ENCODE results near the gene CDADC1. TPM values are rescaled to one million over a fixed set of nuclear protein-coding genes. Genes with fewer than 3 reads are reported as not detected.

The CDADC1 gene
- total and polyA plus RNA-seq, 2 experiments from 2014 or later = 1.3 to 9.3 TPM

DNA sequence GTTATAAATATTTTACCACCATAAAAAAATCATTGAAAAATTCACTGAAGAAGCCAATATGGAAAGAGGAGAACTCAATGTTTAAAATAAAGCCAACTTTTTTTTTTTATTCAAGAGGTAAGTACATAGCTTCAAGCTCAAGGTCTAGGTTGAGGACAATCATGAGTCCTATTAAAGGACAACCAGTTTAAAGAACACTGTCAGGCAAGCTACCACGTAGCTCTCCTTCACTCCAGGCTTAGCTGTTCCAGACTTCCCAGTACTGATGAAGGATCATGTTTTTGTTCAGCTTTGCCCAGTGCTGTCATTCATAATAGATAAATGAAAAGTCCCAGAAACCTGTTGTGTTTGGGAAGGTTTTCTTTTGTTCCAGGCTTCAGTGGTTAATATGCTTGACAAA is 37.6 kb upstream of the CDADC1 start (continued):
- TF ChIP-seq, protein P1, sequence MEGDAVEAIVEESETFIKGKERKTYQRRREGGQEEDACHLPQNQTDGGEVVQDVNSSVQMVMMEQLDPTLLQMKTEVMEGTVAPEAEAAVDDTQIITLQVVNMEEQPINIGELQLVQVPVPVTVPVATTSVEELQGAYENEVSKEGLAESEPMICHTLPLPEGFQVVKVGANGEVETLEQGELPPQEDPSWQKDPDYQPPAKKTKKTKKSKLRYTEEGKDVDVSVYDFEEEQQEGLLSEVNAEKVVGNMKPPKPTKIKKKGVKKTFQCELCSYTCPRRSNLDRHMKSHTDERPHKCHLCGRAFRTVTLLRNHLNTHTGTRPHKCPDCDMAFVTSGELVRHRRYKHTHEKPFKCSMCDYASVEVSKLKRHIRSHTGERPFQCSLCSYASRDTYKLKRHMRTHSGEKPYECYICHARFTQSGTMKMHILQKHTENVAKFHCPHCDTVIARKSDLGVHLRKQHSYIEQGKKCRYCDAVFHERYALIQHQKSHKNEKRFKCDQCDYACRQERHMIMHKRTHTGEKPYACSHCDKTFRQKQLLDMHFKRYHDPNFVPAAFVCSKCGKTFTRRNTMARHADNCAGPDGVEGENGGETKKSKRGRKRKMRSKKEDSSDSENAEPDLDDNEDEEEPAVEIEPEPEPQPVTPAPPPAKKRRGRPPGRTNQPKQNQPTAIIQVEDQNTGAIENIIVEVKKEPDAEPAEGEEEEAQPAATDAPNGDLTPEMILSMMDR (conservative IDR thresholded peaks at IDR 0.05; ENCODE audit: low read depth in 2 of 2) = no peak

DNA sequence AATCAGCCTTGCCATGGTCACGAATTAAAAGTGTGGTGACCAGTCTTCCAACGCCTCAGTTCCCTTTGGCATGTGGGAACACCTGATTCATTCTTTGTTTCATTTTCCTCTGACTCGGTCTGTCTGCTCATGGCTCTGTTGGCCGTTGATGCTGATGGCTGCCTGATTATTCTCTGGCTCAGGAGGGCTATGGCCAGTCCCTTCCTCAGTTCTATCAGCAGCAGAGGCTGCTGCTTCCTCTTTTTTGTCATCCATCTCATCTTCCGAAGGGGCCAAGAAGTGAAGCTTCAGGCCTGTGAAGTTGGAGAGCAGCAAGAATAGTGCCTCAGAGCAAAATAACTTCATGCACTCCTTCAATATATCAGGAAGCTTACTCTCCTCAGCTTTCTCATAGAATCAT is 37.1 kb upstream of the CDADC1 start:
- no peak for DNase-seq (ENCODE audit: low spot score)
- H3K9me2 ChIP-seq (ENCODE audit: insufficient read depth) = 0 out of 2 replicates have a peak, but pooled peaks cover 2% of the 10 kb centered on the region
- H3K79me2 ChIP-seq (replicated peaks; ENCODE audit: insufficient read depth) = no peaks in the 10 kb centered on the region
- H3K27ac ChIP-seq (ENCODE audit: low read depth) = no peak overlapping the region
- no peak overlapping the region for H3K4me3 ChIP-seq
- H3K36me3 ChIP-seq (ENCODE audit: insufficient read depth) = peaks cover 15% of the 10 kb centered on the region; the same call in 1 of the 2 replicates
- Mint-ChIP-seq H3K36me3 (ENCODE audit: low read depth) (peaks cover 18% of the 10 kb centered on the region; the same call in 1 of the 3 replicates), H3K9me3 (no peaks in the 10 kb centered on the region), H3K27ac (no peak overlapping the region), H3K27me3 (ENCODE audit: insufficient read depth, low read depth, poor library complexity) (peaks cover 6% of the 10 kb centered on the region), H3K4me1 (peaks cover 15% of the 10 kb centered on the region), H3K4me3 (no peak overlapping the region)
- no peaks in the 10 kb centered on the region for H4K20me1 ChIP-seq (replicated peaks; ENCODE audit: insufficient read depth)
- no peak for ATAC-seq
- peaks cover 15% of the 10 kb centered on the region for H3K4me1 ChIP-seq (ENCODE audit: insufficient read depth)
- H3F3A ChIP-seq (replicated peaks; ENCODE audit: low read depth) = no peaks in the 10 kb centered on the region
- TF ChIP-seq, protein P2, sequence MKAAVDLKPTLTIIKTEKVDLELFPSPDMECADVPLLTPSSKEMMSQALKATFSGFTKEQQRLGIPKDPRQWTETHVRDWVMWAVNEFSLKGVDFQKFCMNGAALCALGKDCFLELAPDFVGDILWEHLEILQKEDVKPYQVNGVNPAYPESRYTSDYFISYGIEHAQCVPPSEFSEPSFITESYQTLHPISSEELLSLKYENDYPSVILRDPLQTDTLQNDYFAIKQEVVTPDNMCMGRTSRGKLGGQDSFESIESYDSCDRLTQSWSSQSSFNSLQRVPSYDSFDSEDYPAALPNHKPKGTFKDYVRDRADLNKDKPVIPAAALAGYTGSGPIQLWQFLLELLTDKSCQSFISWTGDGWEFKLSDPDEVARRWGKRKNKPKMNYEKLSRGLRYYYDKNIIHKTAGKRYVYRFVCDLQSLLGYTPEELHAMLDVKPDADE (IDR thresholded peaks at IDR 0.05) = no peak
- TF ChIP-seq ZNF114 (CRISPR knock-in tag; IDR thresholded peaks at IDR 0.05) (no peak), STAT1 (IDR thresholded peaks at IDR 0.05; ENCODE audit: unreplicated experiment) (no peak), EZH2 (IDR thresholded peaks at IDR 0.05; ENCODE audit: low read depth, unreplicated experiment) (no peak), NANOG (IDR thresholded peaks at IDR 0.05; ENCODE audit: borderline replicate concordance) (no peak)
- no peak overlapping the region for H2AFZ ChIP-seq
- H3K4me2 ChIP-seq = no peak overlapping the region
- no peaks in the 10 kb centered on the region for H3K27me3 ChIP-seq (ENCODE audit: insufficient read depth)

DNA sequence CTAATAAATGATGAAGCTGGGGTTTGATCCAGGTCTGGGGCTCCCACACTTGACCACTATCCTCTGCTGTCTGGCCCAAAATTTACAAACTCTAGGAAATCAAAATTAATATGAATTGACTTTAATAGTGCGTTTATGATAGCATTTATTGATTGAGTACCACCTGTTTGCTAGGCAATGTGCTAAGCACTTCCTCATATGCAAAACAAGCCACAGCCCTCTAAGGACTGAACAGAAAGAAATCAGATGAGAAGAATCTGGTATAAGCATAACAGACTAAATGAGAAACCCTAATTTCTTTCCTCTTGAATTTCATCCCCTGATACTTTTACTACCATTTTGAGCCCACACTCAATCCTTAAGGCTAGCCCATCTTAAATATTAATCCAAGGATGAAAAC is 34.2 kb upstream of the CDADC1 start:
- peaks cover 13% of the 10 kb centered on the region; the same call in 2 of the 3 replicates for H3K36me3 Mint-ChIP-seq (ENCODE audit: low read depth)
- H3K4me2 ChIP-seq = no peak overlapping the region
- H3F3A ChIP-seq (replicated peaks; ENCODE audit: low read depth) = peaks cover 2% of the 10 kb centered on the region; the same call in 1 of the 2 replicates
- H3K4me3 Mint-ChIP-seq = no peak overlapping the region; the same call in 2 of the 3 replicates
- no peak for ATAC-seq
- 0 out of 2 replicates have a peak, but pooled peaks cover 2% of the 10 kb centered on the region for H3K9me2 ChIP-seq (ENCODE audit: insufficient read depth)
- H3K27me3 Mint-ChIP-seq (ENCODE audit: insufficient read depth, low read depth, poor library complexity) = peaks cover 33% of the 10 kb centered on the region
- no peak overlapping the region for H3K27ac Mint-ChIP-seq
- DNase-seq (ENCODE audit: low spot score) = no peak
- no peaks in the 10 kb centered on the region for H4K20me1 ChIP-seq (replicated peaks; ENCODE audit: insufficient read depth)
- no peaks in the 10 kb centered on the region for H3K79me2 ChIP-seq (replicated peaks; ENCODE audit: insufficient read depth)
- H3K9me3 Mint-ChIP-seq = no peaks in the 10 kb centered on the region
- no peak overlapping the region for H2AFZ ChIP-seq
- H3K4me3 ChIP-seq = no peak overlapping the region
- H3K27me3 ChIP-seq (ENCODE audit: insufficient read depth) = peaks cover 28% of the 10 kb centered on the region
- H3K4me1 ChIP-seq (ENCODE audit: insufficient read depth) = peaks cover 15% of the 10 kb centered on the region
- H3K36me3 ChIP-seq (ENCODE audit: insufficient read depth) = peaks cover 2% of the 10 kb centered on the region; the same call in 1 of the 2 replicates
- H3K4me1 Mint-ChIP-seq = peaks cover 27% of the 10 kb centered on the region
- no peak overlapping the region for H3K27ac ChIP-seq (ENCODE audit: low read depth)
- TF ChIP-seq, protein P3, sequence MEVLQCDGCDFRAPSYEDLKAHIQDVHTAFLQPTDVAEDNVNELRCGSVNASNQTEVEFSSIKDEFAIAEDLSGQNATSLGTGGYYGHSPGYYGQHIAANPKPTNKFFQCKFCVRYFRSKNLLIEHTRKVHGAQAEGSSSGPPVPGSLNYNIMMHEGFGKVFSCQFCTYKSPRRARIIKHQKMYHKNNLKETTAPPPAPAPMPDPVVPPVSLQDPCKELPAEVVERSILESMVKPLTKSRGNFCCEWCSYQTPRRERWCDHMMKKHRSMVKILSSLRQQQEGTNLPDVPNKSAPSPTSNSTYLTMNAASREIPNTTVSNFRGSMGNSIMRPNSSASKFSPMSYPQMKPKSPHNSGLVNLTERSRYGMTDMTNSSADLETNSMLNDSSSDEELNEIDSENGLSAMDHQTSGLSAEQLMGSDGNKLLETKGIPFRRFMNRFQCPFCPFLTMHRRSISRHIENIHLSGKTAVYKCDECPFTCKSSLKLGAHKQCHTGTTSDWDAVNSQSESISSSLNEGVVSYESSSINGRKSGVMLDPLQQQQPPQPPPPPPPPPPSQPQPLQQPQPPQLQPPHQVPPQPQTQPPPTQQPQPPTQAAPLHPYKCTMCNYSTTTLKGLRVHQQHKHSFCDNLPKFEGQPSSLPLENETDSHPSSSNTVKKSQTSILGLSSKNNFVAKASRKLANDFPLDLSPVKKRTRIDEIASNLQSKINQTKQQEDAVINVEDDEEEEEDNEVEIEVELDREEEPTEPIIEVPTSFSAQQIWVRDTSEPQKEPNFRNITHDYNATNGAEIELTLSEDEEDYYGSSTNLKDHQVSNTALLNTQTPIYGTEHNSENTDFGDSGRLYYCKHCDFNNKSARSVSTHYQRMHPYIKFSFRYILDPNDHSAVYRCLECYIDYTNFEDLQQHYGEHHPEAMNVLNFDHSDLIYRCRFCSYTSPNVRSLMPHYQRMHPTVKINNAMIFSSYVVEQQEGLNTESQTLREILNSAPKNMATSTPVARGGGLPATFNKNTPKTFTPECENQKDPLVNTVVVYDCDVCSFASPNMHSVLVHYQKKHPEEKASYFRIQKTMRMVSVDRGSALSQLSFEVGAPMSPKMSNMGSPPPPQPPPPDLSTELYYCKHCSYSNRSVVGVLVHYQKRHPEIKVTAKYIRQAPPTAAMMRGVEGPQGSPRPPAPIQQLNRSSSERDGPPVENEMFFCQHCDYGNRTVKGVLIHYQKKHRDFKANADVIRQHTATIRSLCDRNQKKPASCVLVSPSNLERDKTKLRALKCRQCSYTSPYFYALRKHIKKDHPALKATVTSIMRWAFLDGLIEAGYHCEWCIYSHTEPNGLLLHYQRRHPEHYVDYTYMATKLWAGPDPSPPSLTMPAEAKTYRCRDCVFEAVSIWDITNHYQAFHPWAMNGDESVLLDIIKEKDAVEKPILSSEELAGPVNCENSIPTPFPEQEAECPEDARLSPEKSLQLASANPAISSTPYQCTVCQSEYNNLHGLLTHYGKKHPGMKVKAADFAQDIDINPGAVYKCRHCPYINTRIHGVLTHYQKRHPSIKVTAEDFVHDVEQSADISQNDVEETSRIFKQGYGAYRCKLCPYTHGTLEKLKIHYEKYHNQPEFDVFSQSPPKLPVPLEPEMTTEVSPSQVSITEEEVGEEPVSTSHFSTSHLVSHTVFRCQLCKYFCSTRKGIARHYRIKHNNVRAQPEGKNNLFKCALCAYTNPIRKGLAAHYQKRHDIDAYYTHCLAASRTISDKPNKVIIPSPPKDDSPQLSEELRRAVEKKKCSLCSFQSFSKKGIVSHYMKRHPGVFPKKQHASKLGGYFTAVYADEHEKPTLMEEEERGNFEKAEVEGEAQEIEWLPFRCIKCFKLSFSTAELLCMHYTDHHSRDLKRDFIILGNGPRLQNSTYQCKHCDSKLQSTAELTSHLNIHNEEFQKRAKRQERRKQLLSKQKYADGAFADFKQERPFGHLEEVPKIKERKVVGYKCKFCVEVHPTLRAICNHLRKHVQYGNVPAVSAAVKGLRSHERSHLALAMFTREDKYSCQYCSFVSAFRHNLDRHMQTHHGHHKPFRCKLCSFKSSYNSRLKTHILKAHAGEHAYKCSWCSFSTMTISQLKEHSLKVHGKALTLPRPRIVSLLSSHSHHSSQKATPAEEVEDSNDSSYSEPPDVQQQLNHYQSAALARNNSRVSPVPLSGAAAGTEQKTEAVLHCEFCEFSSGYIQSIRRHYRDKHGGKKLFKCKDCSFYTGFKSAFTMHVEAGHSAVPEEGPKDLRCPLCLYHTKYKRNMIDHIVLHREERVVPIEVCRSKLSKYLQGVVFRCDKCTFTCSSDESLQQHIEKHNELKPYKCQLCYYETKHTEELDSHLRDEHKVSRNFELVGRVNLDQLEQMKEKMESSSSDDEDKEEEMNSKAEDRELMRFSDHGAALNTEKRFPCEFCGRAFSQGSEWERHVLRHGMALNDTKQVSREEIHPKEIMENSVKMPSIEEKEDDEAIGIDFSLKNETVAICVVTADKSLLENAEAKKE (CRISPR knock-in tag; IDR thresholded peaks at IDR 0.05) = no peak
- TF ChIP-seq NANOG (IDR thresholded peaks at IDR 0.05; ENCODE audit: borderline replicate concordance) = no peak
- no peak for TF ChIP-seq ZNF331 (CRISPR knock-in tag; IDR thresholded peaks at IDR 0.05; ENCODE audit: low read depth)
- no peak for TF ChIP-seq ZNF114 (CRISPR knock-in tag; IDR thresholded peaks at IDR 0.05)
- TF ChIP-seq, protein P2 (IDR thresholded peaks at IDR 0.05) = no peak
- no peak for TF ChIP-seq POLR2AphosphoS5 (IDR thresholded peaks at IDR 0.05; ENCODE audit: low read depth)
